Ovary (tissue), 3 donors: Measurements from ENCODE around the gene CWC22.

Experiments used
- CTCF ChIP-seq, 3 donors: fragments of 450-650 bp in 2 of 3; fragments of 200-600 bp in 1 of 3; IDR thresholded peaks; one replicate each; pipeline versions ENCODE4 v1.5.1 to v1.8.0; 2016 to 2022; ENCODE audit warnings: antibody characterized with exemption in 3 of 3, mild to moderate bottlenecking in 1 of 3
- POLR2A ChIP-seq: fragments of 450-650 bp; IDR thresholded peaks from one replicate; pipeline ENCODE4 v1.6.1; 2017; ENCODE audit warnings: antibody characterized with exemption, mild to moderate bottlenecking, moderate library complexity
- donor health status: DM: no; HTN: no; CAD: no.

GRCh38 chr2:179991344-179991743 is 15.8 kb downstream of the CWC22 start:
- TF ChIP-seq CTCF (IDR thresholded peaks at IDR 0.05), result no peak
- no peak for TF ChIP-seq POLR2A
